NCI-H2196 (cell line): ENCODE data around the gene WSB1.

Experiments used
- DNase-seq: peaks from one replicate; lab custom pipeline; 2025; ENCODE audit not compliant: unreplicated experiment; lab: John Stamatoyannopoulos, UW

Gene WSB1

GRCh38 chr17:27354491-27355081, 60.7 kb downstream of the WSB1 start:
- no peak for DNase-seq

DNA sequence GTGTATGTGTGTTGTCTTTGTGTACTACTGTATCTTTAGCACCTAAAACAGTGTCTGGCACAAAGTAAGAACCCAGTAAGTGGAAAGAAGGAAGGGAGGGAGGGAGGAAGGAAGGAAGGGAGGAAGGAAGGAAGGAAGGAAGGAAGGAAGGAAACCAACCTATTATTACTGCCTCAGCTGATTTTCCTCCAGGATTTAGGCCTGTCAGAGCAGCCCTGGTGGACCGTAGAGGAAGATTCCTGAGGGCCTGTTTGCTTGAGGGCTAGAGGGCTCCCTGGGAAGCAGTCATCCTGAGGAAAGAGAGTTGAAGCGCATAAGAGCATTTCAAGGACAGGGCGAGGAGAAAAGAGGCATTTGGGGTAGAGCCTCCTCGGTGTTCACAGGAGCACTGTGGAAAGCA, 61.5 kb downstream of the WSB1 start:
- no peak for DNase-seq

DNA sequence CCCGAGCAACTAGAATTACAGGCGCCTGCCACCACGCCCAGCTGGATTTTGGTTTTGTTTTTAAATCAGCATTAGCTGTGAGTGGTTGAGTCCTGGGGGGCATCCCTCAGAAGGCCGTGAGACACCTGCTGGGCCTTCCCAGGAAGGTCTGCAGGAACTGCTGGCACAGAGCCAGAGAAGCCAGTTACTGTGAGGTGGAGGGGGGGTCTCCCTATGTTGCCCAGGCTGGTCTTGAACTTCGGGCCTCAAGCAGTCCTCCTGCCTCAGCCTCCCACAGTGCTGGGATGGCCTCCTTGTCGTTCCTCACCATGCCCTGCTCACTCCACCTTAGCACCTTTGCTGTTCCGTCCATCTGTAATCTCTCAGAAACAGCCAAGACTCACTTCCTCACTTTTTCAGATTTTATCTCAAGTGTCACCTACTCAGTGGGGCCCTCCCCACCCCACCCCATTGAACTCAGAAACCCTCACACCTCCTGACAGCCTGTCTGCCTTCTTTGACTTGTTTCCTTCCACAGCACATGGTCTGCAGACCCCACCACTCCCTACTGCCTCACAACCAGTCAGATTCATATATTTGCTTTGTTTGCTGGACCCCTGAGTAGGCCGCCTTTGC, 62.3 kb downstream of the WSB1 start:
- DNase-seq, result no peak

DNA sequence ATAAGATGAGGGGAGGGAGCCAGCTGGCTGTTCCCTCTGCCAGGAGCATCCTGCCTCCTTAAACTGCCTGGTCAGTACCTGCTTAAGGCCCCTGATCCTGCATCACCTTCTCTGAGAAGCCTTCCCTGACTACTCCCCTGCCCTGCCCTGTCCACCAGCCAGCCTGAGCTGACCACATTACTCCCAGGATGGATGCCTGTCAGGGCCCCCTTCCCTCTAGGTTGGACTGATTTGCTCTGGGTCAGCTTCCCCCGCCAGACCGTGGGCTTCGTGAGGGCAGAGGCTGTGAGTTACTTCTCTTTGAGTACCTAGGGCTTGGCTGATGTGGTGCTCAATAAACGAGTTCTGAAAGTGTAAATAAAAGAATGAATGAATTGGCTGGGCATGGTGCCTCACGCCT, 63.3 kb downstream of the WSB1 start:
- DNase-seq, result no peak

DNA sequence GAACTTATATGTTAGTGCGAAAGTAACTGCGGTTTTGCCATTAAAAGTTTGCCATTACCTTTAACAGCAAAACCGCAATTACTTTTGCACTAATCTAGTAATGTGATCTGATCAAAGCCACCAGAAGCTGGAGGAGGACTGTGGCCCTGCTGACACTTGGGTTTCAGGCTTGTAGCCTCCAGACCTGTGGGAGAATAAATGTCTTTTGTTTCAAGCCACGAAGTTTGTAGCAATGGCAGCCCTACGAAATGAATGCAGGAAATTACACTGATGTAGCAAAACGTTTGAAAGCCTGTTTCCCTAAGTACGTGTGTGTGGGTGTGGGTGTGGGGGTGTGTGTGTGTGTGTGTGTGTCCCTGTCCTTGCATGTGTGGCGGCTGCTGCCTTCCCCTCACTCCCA, 66.6 kb downstream of the WSB1 start:
- DNase-seq, result no peak

GRCh38 chr17:27361695-27362094, 67.8 kb downstream of the WSB1 start:
- DNase-seq, result no peak

DNA sequence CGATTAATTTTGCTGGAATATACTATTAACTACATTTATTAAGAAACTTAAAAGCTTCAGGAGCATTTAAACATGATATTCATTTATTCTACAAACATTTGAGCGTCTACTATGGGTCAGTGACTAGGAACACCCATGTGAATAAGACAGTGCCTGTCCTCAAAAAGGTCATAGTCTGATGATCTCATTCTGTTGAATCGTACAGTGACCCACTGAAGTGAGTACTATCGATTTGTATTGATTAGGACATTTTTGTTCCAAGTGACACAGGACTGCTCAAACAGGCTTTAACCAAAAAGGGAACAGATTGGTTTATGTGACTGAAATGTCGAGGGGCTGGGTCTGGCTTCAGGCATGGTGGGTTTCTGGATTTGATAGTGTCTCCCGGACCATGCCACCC, 68.6 kb downstream of the WSB1 start:
- DNase-seq, result no peak

DNA sequence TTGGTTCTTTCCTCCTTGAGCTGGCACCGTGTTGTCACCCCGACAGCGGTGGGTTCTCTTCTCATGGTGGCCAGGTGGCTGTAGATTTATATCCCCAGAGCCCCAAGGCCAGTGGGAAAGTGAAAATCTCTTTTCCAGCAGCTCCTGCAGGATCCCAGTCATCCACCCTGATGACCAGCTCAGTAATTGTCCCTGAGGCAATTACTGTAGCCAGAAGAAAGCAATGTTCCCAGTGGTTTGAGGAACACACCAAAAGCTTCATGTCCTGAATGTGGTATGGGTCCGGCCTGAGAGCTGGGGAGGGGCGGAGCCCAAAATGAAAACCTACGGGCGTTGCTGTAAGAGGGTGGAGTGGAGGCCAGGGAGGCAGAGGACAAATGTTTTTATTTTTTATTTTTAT, 69.0 kb downstream of the WSB1 start:
- no peak for DNase-seq

DNA sequence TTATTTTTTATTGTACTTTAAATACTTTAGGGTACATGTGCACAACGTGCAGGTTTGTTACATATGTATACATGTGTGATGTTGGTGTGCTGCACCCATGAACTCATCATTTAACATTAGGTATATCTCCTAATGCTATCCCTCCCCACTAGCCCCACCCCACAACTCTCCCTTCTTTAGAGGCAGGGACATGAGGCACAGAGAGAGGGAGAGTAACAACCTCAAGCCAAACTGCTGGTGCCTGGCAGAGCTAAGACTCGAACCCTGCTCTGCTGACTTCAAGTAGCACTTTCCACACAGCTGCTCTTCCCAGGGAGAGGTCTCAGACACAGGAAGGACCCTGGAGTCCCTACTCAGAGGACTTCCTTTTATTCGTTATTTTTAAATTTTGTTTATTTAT, 69.4 kb downstream of the WSB1 start:
- no peak for DNase-seq
